Astrocyte (in vitro differentiated cells and primary cell): Measurements from ENCODE around the gene APRT. TPM values are rescaled to one million over a fixed set of nuclear protein-coding genes. Genes with fewer than 3 reads are reported as not detected.
"Not testable (repeated sequence)": the region's sequence is repeated elsewhere in the genome, so short reads cannot be mapped to it uniquely, and the experiment has no call there.

Source experiments
- DNase-seq: peaks from one replicate; pipeline ENCODE4 v3.0.0-alpha.2; 2010; ENCODE audit warnings: low read depth
- FAIRE-seq: peaks from 2 replicates; lab custom pipeline; 2011; peaks lifted over from hg19 to GRCh38; lab: Jason Lieb, UNC
- H2AFZ ChIP-seq: 2 replicates; pipeline ENCODE4 v1.6.0; 2012; ENCODE audit warnings: low read depth, low read length, inconsistent platforms
- H3K27ac ChIP-seq: 2 replicates; pipeline ENCODE4 v1.5.1; 2011; ENCODE audit warnings: low read depth, low read length, inconsistent platforms
- H3K27me3 ChIP-seq: 2 replicates; pipeline ENCODE4 v1.6.0; 2011; ENCODE audit warnings: low read length, inconsistent platforms; ENCODE audit not compliant: insufficient read depth
- H3K36me3 ChIP-seq: 2 replicates; pipeline ENCODE4 v1.5.1; 2011; ENCODE audit warnings: low read length, inconsistent platforms; ENCODE audit not compliant: insufficient read depth
- H3K4me1 ChIP-seq: 2 replicates; pipeline ENCODE4 v1.5.1; 2011; ENCODE audit warnings: low read length, inconsistent platforms; ENCODE audit not compliant: insufficient read depth
- H3K4me2 ChIP-seq: 2 replicates; pipeline ENCODE4 v1.6.0; 2012; ENCODE audit warnings: low read length, inconsistent platforms
- H3K4me3 ChIP-seq: 2 replicates; pipeline ENCODE4 v1.5.1; 2011; ENCODE audit warnings: low read depth, mild to moderate bottlenecking, low read length, inconsistent platforms; ENCODE audit not compliant: insufficient read depth
- H3K79me2 ChIP-seq: 2 replicates; pipeline ENCODE4 v1.6.0; 2012; ENCODE audit warnings: mild to moderate bottlenecking, low read length, inconsistent platforms; ENCODE audit not compliant: insufficient read depth
- H3K9ac ChIP-seq: 2 replicates; pipeline ENCODE4 v1.6.0; 2012; ENCODE audit warnings: mild to moderate bottlenecking, low read length, inconsistent platforms
- H3K9me3 ChIP-seq: 2 replicates; pipeline ENCODE4 v1.5.1; 2012; ENCODE audit warnings: low read depth, mild to moderate bottlenecking, low read length, inconsistent platforms; ENCODE audit not compliant: insufficient read depth
- H4K20me1 ChIP-seq: 2 replicates; pipeline ENCODE4 v1.6.0; 2012; ENCODE audit warnings: low read length, inconsistent platforms; ENCODE audit not compliant: insufficient read depth
- H3K27ac Mint-ChIP-seq: one replicate; pipeline ENCODE4 v1.8.0; 2021; ENCODE audit warnings: mild to moderate bottlenecking, mixed read lengths; ENCODE audit not compliant: unreplicated experiment
- H3K27me3 Mint-ChIP-seq: one replicate; pipeline ENCODE4 v1.8.0; 2021; ENCODE audit warnings: low read depth, mixed read lengths; ENCODE audit not compliant: unreplicated experiment
- H3K36me3 Mint-ChIP-seq: one replicate; pipeline ENCODE4 v1.8.0; 2021; ENCODE audit warnings: low read depth, mixed read lengths; ENCODE audit not compliant: unreplicated experiment
- H3K4me1 Mint-ChIP-seq: one replicate; pipeline ENCODE4 v1.8.0; 2021; ENCODE audit warnings: low read depth, mixed read lengths; ENCODE audit not compliant: unreplicated experiment
- H3K4me3 Mint-ChIP-seq: one replicate; pipeline ENCODE4 v1.8.0; 2021; ENCODE audit warnings: mild to moderate bottlenecking, moderate library complexity, mixed read lengths; ENCODE audit not compliant: unreplicated experiment
- H3K9me3 Mint-ChIP-seq: one replicate; pipeline ENCODE4 v1.8.0; 2021; ENCODE audit warnings: mild to moderate bottlenecking, mixed read lengths; ENCODE audit not compliant: unreplicated experiment
- EZH2 ChIP-seq: IDR thresholded peaks from 2 replicates; pipeline ENCODE4 v1.6.1; 2012; ENCODE audit warnings: mild to moderate bottlenecking, low read length, inconsistent platforms; ENCODE audit not compliant: insufficient read depth
- total RNA-seq: library from RNA; stranded (reverse); gene quantifications from 2 replicates; pipeline ENCODE4 v1.2.1, GENCODE V29; 2021
- TF ChIP-seq, protein P1 (sequence below): IDR thresholded peaks from 2 replicates; pipeline ENCODE4 v1.5.1; 2011; ENCODE audit warnings: low read depth, mild to moderate bottlenecking, inconsistent platforms, low read length, moderate library complexity; ENCODE audit not compliant: insufficient read depth

APRT gene
- total RNA-seq, 1 donor from 2014 or later, result 132 TPM

DNA sequence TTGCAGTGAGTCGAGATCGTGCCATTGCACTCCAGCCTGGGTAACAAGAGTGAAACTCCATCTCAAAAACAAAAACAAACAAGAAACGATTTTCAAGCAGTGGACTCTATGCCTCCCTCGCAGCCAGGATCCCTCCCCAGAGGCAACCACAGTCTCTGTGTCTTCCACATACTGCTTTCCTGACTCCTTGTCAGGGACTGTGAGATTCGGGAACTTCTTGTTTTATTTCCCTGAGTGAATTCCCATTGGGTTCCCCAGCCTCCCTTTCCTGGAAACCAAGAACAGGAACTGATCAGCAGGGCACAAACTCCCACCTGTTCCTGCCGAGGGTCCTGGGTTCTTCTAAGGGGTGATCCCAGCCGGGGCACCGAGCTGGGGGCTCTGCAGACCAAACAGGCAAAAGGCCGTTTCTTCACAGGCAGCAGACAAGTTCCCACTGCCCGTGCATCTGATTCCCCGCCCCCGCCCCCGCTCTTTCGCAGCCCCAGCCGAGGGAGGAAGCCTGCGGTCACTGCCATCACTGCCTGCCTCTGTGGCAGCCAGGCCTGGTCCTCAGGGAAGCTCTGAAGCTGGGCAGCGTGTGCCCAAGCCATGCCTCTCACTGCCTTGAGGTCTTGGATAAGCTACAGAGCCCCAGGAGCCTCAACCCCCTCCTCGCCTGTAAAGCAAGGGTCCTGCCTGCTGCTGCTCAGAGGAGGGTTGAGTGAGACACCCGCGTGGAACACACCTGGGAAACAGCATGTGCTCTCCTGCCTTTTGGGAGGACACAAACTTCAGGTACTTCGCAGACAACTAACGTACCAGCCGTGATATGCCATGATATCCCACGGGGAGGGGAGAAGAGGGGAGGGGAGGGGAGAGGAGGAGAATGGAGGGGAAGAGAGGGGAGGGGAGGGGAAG, 21.2 kb downstream of the APRT start:
- H3K4me3 Mint-ChIP-seq, result peak overlapping the region; percentile 62

DNA sequence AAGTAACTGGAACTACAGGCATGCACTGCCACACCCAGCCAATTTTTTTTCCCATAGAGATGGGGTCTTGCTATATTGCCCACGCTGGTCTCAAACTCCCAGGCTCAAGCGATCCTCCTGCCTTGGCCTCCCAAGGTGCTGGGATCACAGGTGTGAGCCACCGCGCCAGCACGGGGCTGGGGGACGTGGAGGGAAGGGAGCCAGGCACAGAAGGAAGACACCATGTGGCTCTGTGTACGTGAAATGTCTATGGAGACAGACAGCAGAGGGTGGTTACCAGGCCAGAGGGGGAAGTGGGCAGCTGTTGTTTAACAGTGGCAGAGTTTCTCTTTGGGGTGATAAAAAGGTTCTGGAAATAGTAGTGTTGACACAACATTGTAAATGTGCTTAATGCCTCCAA, 22.1 kb downstream of the APRT start:
- no peak overlapping the region for H3K4me3 ChIP-seq
- no peak for TF ChIP-seq EZH2
- TF ChIP-seq, protein P1, sequence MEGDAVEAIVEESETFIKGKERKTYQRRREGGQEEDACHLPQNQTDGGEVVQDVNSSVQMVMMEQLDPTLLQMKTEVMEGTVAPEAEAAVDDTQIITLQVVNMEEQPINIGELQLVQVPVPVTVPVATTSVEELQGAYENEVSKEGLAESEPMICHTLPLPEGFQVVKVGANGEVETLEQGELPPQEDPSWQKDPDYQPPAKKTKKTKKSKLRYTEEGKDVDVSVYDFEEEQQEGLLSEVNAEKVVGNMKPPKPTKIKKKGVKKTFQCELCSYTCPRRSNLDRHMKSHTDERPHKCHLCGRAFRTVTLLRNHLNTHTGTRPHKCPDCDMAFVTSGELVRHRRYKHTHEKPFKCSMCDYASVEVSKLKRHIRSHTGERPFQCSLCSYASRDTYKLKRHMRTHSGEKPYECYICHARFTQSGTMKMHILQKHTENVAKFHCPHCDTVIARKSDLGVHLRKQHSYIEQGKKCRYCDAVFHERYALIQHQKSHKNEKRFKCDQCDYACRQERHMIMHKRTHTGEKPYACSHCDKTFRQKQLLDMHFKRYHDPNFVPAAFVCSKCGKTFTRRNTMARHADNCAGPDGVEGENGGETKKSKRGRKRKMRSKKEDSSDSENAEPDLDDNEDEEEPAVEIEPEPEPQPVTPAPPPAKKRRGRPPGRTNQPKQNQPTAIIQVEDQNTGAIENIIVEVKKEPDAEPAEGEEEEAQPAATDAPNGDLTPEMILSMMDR, result no peak
- no peak overlapping the region for H3K27ac ChIP-seq
- peaks cover 2% of the 10 kb centered on the region for H3K79me2 ChIP-seq
- no peak overlapping the region for H3K9ac ChIP-seq
- no peak overlapping the region for H3K4me3 Mint-ChIP-seq
- FAIRE-seq (no peak), DNase-seq (no peak)
- H3K27me3 ChIP-seq, result no peaks in the 10 kb centered on the region
- no peak overlapping the region for H2AFZ ChIP-seq
- H3K9me3 Mint-ChIP-seq, result no peaks in the 10 kb centered on the region
- H3K4me1 Mint-ChIP-seq, result peaks cover 2% of the 10 kb centered on the region
- no peaks in the 10 kb centered on the region for H3K36me3 Mint-ChIP-seq
- peaks cover 28% of the 10 kb centered on the region for H3K4me1 ChIP-seq
- no peaks in the 10 kb centered on the region for H3K36me3 ChIP-seq
- no peak overlapping the region for H3K4me2 ChIP-seq
- no peaks in the 10 kb centered on the region for H4K20me1 ChIP-seq
- peaks cover 2% of the 10 kb centered on the region for H3K27me3 Mint-ChIP-seq
- H3K27ac Mint-ChIP-seq, result no peak overlapping the region
- no peaks in the 10 kb centered on the region for H3K9me3 ChIP-seq

More for the DNA sequence above, 21.2 kb downstream of the APRT start:
- no peak for DNase-seq
- H3K4me1 Mint-ChIP-seq, result peaks cover 2% of the 10 kb centered on the region
- H3K9me3 Mint-ChIP-seq, result no peaks in the 10 kb centered on the region
- Histone ChIP-seq H3K27me3 (no peaks in the 10 kb centered on the region), H3K4me2 (peak overlapping the region; percentile 60), H3K9me3 (no peaks in the 10 kb centered on the region), H3K36me3 (no peaks in the 10 kb centered on the region), H3K79me2 (no peaks in the 10 kb centered on the region), H3K9ac (no peak overlapping the region), H3K4me1 (peaks cover 26% of the 10 kb centered on the region), H2AFZ (peak overlapping the region; percentile 36), H3K4me3 (no peak overlapping the region), H4K20me1 (no peaks in the 10 kb centered on the region), H3K27ac (no peak overlapping the region)
- TF ChIP-seq EZH2, result no peak
- TF ChIP-seq, protein P1, result no peak
- no peaks in the 10 kb centered on the region for H3K36me3 Mint-ChIP-seq
- no peak for FAIRE-seq
- H3K27ac Mint-ChIP-seq, result no peak overlapping the region
- peaks cover 2% of the 10 kb centered on the region for H3K27me3 Mint-ChIP-seq

DNA sequence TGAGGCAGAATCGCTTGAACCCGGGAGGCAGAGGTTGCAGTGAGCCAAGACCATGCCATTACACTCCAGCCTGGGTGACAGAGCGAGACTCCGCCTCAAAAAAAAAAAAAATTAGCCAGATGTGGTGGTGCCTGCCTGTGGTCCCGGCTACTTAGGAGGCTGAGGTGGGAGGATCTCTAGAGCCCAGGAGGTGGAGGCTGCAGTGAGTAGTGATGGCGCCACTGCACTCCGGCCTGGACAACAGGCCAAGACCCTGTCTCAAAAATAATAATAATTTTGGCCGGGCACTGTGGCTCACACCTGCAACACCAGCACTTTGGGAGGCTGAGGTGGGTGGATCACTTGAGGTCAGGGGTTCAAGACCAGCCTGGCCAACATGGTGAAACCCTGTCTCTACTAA, 23.0 kb downstream of the APRT start:
- peaks cover 30% of the 10 kb centered on the region for H3K4me1 ChIP-seq
- H3K9me3 Mint-ChIP-seq, result not testable (repeated sequence)

More for the DNA sequence above, 23.0 kb downstream of the APRT start:
- H4K20me1 ChIP-seq, DNase-seq, H3K36me3 Mint-ChIP-seq, H3K27me3 Mint-ChIP-seq, H3K9ac ChIP-seq, H3K27ac ChIP-seq, H2AFZ ChIP-seq, H3K27me3 ChIP-seq, H3K4me1 Mint-ChIP-seq, H3K4me2 ChIP-seq, H3K79me2 ChIP-seq, H3K4me3 ChIP-seq, H3K36me3 ChIP-seq, H3K9me3 ChIP-seq, H3K4me3 Mint-ChIP-seq, H3K27ac Mint-ChIP-seq, FAIRE-seq: not testable (repeated sequence)
